ENCODE data around the gene NTM.

NTM gene

DNA sequence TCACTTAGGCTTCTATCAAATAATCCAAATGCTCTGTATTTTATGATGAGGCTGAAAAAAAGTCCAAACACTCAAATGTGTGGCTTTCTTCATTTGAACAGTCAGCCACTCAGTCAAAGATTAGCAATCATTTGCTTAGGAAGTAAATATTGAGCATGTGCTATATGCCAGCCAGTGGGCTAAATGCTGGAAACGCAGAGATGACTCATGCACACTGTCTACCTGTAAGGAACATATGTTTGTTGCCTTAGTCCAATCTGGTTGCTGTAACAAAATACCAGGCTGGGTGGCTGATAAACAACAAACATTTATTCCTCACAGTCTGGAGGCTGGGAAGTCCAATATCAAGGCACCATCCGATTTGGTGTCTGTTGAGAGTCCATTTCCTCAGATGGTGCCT, 617.3 kb downstream of the NTM start:
- Histone ChIP-seq H3K27me3 (ENCODE audit: control insufficient read depth, insufficient read depth, low read length) (no peaks in the 10 kb centered on the region), H3K4me3 (ENCODE audit: low read depth, low read length) (no peak overlapping the region), H3K27ac (no peak overlapping the region), H3K9me3 (ENCODE audit: control insufficient read depth, low read length) (no peaks in the 10 kb centered on the region), H3K4me2 (ENCODE audit: low read length) (no peak overlapping the region), H3K9ac (no peak overlapping the region), H3K4me1 (no peaks in the 10 kb centered on the region), H3K79me2 (peaks cover 2% of the 10 kb centered on the region), H3K36me3 (ENCODE audit: control insufficient read depth, insufficient read depth, low read length) (no peaks in the 10 kb centered on the region), H2AFZ (no peak overlapping the region)
- TF ChIP-seq, protein P1, sequence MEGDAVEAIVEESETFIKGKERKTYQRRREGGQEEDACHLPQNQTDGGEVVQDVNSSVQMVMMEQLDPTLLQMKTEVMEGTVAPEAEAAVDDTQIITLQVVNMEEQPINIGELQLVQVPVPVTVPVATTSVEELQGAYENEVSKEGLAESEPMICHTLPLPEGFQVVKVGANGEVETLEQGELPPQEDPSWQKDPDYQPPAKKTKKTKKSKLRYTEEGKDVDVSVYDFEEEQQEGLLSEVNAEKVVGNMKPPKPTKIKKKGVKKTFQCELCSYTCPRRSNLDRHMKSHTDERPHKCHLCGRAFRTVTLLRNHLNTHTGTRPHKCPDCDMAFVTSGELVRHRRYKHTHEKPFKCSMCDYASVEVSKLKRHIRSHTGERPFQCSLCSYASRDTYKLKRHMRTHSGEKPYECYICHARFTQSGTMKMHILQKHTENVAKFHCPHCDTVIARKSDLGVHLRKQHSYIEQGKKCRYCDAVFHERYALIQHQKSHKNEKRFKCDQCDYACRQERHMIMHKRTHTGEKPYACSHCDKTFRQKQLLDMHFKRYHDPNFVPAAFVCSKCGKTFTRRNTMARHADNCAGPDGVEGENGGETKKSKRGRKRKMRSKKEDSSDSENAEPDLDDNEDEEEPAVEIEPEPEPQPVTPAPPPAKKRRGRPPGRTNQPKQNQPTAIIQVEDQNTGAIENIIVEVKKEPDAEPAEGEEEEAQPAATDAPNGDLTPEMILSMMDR (IDR thresholded peaks at IDR 0.05) = no peak

DNA sequence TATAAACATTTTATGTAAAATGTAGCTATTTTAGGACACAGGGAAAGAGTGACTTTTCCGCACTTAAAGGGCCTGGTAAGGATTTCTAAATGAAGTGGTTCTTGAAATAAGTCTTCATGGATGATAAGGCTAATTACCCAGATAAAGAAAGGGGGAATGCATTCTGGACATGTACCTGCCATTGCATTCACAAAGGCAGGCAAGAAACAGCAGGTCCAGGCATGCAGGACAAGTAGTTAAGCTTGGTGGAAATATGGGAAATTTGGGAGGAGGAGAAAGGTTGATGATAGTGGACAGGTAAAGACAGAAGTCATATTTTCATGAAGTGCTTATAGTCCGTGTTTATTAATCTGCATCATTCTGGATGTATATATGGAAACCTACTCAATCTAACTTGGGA, 621.2 kb downstream of the NTM start:
- TF ChIP-seq, protein P1 (IDR thresholded peaks at IDR 0.05) = no peak

GRCh38 chr11:131993246-131993645, 622.8 kb downstream of the NTM start:
- peaks cover 2% of the 10 kb centered on the region for H3K79me2 ChIP-seq
- TF ChIP-seq, protein P1 (IDR thresholded peaks at IDR 0.05) = no peak
- H3K4me3 ChIP-seq (ENCODE audit: low read depth, low read length) = no peak overlapping the region
- no peaks in the 10 kb centered on the region for H3K36me3 ChIP-seq (ENCODE audit: control insufficient read depth, insufficient read depth, low read length)
- H3K9ac ChIP-seq = no peak overlapping the region
- H3K9me3 ChIP-seq (ENCODE audit: control insufficient read depth, low read length) = no peaks in the 10 kb centered on the region
- no peak overlapping the region for H3K4me2 ChIP-seq (ENCODE audit: low read length)
- H3K27me3 ChIP-seq (ENCODE audit: control insufficient read depth, insufficient read depth, low read length) = no peaks in the 10 kb centered on the region
- no peak overlapping the region for H3K27ac ChIP-seq
- H3K4me1 ChIP-seq = no peaks in the 10 kb centered on the region
- no peak overlapping the region for H2AFZ ChIP-seq

More for the DNA sequence above, 621.2 kb downstream of the NTM start:
- no peaks in the 10 kb centered on the region for H3K4me1 ChIP-seq
- H3K9ac ChIP-seq = no peak overlapping the region
- H3K79me2 ChIP-seq = peaks cover 2% of the 10 kb centered on the region
- no peaks in the 10 kb centered on the region for H3K27me3 ChIP-seq (ENCODE audit: control insufficient read depth, insufficient read depth, low read length)
- no peaks in the 10 kb centered on the region for H3K36me3 ChIP-seq (ENCODE audit: control insufficient read depth, insufficient read depth, low read length)
- H3K4me3 ChIP-seq (ENCODE audit: low read depth, low read length) = no peak overlapping the region
- no peak overlapping the region for H3K4me2 ChIP-seq (ENCODE audit: low read length)
- no peaks in the 10 kb centered on the region for H3K9me3 ChIP-seq (ENCODE audit: control insufficient read depth, low read length)
- no peak overlapping the region for H2AFZ ChIP-seq
- no peak overlapping the region for H3K27ac ChIP-seq

- no peak overlapping the region for H2AFZ ChIP-seq
- H3K9ac ChIP-seq = no peak overlapping the region
- TF ChIP-seq, protein P1 (IDR thresholded peaks at IDR 0.05) = no peak
- no peaks in the 10 kb centered on the region for H3K9me3 ChIP-seq (ENCODE audit: control insufficient read depth, low read length)
- H3K79me2 ChIP-seq = no peaks in the 10 kb centered on the region
- no peak overlapping the region for H3K4me3 ChIP-seq (ENCODE audit: low read depth, low read length)
- H3K36me3 ChIP-seq (ENCODE audit: control insufficient read depth, insufficient read depth, low read length) = no peaks in the 10 kb centered on the region
- no peak overlapping the region for H3K4me2 ChIP-seq (ENCODE audit: low read length)
- no peaks in the 10 kb centered on the region for H3K4me1 ChIP-seq
- H3K27ac ChIP-seq = no peak overlapping the region
- H3K27me3 ChIP-seq (ENCODE audit: control insufficient read depth, insufficient read depth, low read length) = no peaks in the 10 kb centered on the region
These were observed 627.6 kb downstream of the NTM start for GRCh38 chr11:131998020-131998419.

- Histone ChIP-seq H3K9ac (no peak overlapping the region), H3K79me2 (no peaks in the 10 kb centered on the region), H3K9me3 (ENCODE audit: control insufficient read depth, low read length) (no peaks in the 10 kb centered on the region), H3K36me3 (ENCODE audit: control insufficient read depth, insufficient read depth, low read length) (no peaks in the 10 kb centered on the region), H3K4me3 (ENCODE audit: low read depth, low read length) (no peak overlapping the region), H2AFZ (no peak overlapping the region), H3K27me3 (ENCODE audit: control insufficient read depth, insufficient read depth, low read length) (no peaks in the 10 kb centered on the region), H3K4me2 (ENCODE audit: low read length) (no peak overlapping the region), H3K4me1 (no peaks in the 10 kb centered on the region), H3K27ac (no peak overlapping the region)
- TF ChIP-seq, protein P1 (IDR thresholded peaks at IDR 0.05) = no peak
These were observed 628.7 kb downstream of the NTM start for GRCh38 chr11:131999084-131999483.

All from parathyroid adenoma (tissue), 2 donors.